ENCODE results near the gene TMEM98.

- TF ChIP-seq CTCF (conservative IDR thresholded peaks at IDR 0.05; ENCODE audit: low read length), result no peak
- TF ChIP-seq EZH2phosphoT487 (IDR thresholded peaks at IDR 0.05; ENCODE audit: borderline replicate concordance), result no peak
These were observed 5.9 kb downstream of the TMEM98 start for GRCh38 chr17:32933881-32934280.

All from Loucy (cell line).